Measurements from ENCODE around the gene CAV3. TPM values are rescaled to one million over a fixed set of nuclear protein-coding genes. Genes with fewer than 3 reads are reported as not detected.
A peak's percentile ranks its signal among the peaks of the same experiment; 100 is the strongest.
"Not testable (repeated sequence)": the region's sequence is repeated elsewhere in the genome, so short reads cannot be mapped to it uniquely, and the experiment has no call there.

The CAV3 gene
- total RNA-seq, 1 experiment from 2014 or later, result 0.24 TPM

GRCh38 chr3:8712045-8712907 is 21.3 kb upstream of the CAV3 start:
- intact Hi-C loops (cut with micrococcal nuclease; ENCODE audit: unreplicated experiment), result no loop called here
- no peak overlapping the region for H3K4me2 ChIP-seq

DNA sequence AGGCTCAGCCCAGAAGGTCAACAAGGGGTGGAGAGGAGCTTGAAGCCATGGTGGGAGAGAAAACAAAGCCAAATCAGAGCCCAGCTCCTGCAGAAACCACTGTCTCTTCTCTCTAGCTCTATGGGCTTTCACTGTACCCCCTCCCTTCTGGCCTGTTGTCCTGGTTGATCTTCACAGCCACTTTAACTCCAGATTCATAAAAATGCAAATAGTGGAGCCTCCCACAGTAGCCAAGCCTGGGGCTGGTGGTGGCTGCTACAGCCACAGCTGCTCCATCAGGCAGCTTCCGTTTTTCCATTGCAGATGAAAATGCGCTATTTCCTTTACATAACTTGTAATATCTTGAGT is 20.7 kb upstream of the CAV3 start:
- POLR2A ChIA-PET (ENCODE audit: unreplicated experiment), result no interaction called here
- intact Hi-C loops (cut with micrococcal nuclease; ENCODE audit: unreplicated experiment), result no loop called here
- no peak overlapping the region for H3K4me2 ChIP-seq

More at GRCh38 chr3:8712045-8712907, 21.3 kb upstream of the CAV3 start:
- H3K79me2 ChIP-seq (ENCODE audit: low read depth), result no peaks in the 10 kb centered on the region
- H3K4me3 ChIP-seq, result no peak overlapping the region
- ChIA-PET CTCF (no interaction called here), POLR2A (ENCODE audit: unreplicated experiment) (no interaction called here)
- BruUV-seq (replicated peaks), result no TSS peak
- H3K4me1 ChIP-seq (replicated peaks; ENCODE audit: insufficient read depth), result no peaks in the 10 kb centered on the region
- DNase-seq, result no peak
- H3K27me3 ChIP-seq (ENCODE audit: insufficient read depth, low read depth), result no peaks in the 10 kb centered on the region
- no peaks in the 10 kb centered on the region for H3K9me3 ChIP-seq (ENCODE audit: insufficient read depth, low read depth)
- H4K20me1 ChIP-seq (ENCODE audit: insufficient read depth), result no peaks in the 10 kb centered on the region
- no peaks in the 10 kb centered on the region for H3F3A ChIP-seq (ENCODE audit: insufficient read depth, low read depth)
- no peaks in the 10 kb centered on the region for H3K36me3 ChIP-seq (ENCODE audit: low read depth)
- no peak overlapping the region for H3K27ac ChIP-seq
- TF ChIP-seq, protein P1, sequence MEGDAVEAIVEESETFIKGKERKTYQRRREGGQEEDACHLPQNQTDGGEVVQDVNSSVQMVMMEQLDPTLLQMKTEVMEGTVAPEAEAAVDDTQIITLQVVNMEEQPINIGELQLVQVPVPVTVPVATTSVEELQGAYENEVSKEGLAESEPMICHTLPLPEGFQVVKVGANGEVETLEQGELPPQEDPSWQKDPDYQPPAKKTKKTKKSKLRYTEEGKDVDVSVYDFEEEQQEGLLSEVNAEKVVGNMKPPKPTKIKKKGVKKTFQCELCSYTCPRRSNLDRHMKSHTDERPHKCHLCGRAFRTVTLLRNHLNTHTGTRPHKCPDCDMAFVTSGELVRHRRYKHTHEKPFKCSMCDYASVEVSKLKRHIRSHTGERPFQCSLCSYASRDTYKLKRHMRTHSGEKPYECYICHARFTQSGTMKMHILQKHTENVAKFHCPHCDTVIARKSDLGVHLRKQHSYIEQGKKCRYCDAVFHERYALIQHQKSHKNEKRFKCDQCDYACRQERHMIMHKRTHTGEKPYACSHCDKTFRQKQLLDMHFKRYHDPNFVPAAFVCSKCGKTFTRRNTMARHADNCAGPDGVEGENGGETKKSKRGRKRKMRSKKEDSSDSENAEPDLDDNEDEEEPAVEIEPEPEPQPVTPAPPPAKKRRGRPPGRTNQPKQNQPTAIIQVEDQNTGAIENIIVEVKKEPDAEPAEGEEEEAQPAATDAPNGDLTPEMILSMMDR (conservative IDR thresholded peaks at IDR 0.05), result no peak
- TF ChIP-seq EZH2 (IDR thresholded peaks at IDR 0.05; ENCODE audit: low read depth), result no peak
- H2AFZ ChIP-seq, result no peak overlapping the region
- H3K9me2 ChIP-seq (ENCODE audit: insufficient read depth), result no peaks in the 10 kb centered on the region

DNA sequence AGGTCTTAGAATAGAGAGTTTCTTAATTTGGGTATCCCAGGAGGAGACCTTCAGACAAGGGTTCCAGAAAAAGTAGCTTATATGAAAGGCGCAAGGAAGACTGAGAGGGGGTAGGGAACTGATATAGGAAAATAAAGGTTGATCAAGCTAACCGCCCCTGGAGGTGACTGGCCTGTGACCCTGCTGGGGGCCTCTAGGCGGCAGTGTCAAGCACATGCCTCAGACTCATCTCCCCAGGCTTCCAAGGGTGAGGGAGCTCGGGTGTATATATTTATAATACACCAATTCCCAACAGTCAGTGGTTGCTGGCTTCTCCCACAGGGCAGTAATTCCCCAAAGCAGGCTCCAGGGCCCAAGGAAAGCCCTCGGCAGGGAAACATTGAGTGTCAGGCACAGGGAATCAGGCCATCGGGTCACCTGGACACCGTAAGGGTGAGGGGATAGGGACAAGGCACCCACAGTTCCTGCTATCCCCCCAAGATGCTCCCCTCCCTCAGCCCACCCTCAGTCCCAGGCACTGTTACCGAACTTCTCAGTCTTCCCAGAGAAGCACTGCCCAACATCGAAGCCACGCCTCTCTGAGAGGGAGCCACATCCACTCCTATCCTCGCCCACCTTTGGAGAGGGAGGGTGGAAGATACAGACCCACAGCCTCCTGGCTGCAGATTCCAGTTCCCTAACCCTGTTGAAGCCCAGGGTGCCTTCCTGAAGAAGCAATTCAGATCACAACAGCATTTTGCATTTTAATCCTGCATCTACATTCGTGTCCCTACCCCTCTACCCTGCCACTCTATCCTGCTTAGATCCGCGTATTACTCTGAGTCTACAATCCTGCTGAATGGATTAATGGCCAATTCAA is 19.5 kb upstream of the CAV3 start:
- no peak overlapping the region for H3K4me2 ChIP-seq
- H3K9me3 ChIP-seq (ENCODE audit: insufficient read depth, low read depth), result no peaks in the 10 kb centered on the region
- TF ChIP-seq EZH2 (IDR thresholded peaks at IDR 0.05; ENCODE audit: low read depth), result no peak
- TF ChIP-seq, protein P1 (conservative IDR thresholded peaks at IDR 0.05), result peak; percentile 40; the same call in 1 of the 2 replicates
- no peak overlapping the region for H3K27ac ChIP-seq
- ChIA-PET CTCF (no interaction called here), POLR2A (ENCODE audit: unreplicated experiment) (no interaction called here)
- no peaks in the 10 kb centered on the region for H3K27me3 ChIP-seq (ENCODE audit: insufficient read depth, low read depth)
- no peak for DNase-seq
- no peaks in the 10 kb centered on the region for H3K79me2 ChIP-seq (ENCODE audit: low read depth)
- H4K20me1 ChIP-seq (ENCODE audit: insufficient read depth), result no peaks in the 10 kb centered on the region
- intact Hi-C loops (cut with micrococcal nuclease; ENCODE audit: unreplicated experiment), result no loop called here
- BruUV-seq (replicated peaks), result no TSS peak
- no peak overlapping the region for H3K4me3 ChIP-seq
- no peaks in the 10 kb centered on the region for H3K4me1 ChIP-seq (replicated peaks; ENCODE audit: insufficient read depth)
- no peaks in the 10 kb centered on the region for H3F3A ChIP-seq (ENCODE audit: insufficient read depth, low read depth)
- no peak overlapping the region for H2AFZ ChIP-seq
- H3K36me3 ChIP-seq (ENCODE audit: low read depth), result no peaks in the 10 kb centered on the region
- no peaks in the 10 kb centered on the region for H3K9me2 ChIP-seq (ENCODE audit: insufficient read depth)

More for the DNA sequence above, 20.7 kb upstream of the CAV3 start:
- H3K9me2 ChIP-seq (ENCODE audit: insufficient read depth), result no peaks in the 10 kb centered on the region
- H3F3A ChIP-seq (ENCODE audit: insufficient read depth, low read depth), result no peaks in the 10 kb centered on the region
- CTCF ChIA-PET, result no interaction called here
- no peaks in the 10 kb centered on the region for H3K79me2 ChIP-seq (ENCODE audit: low read depth)
- no peaks in the 10 kb centered on the region for H3K27me3 ChIP-seq (ENCODE audit: insufficient read depth, low read depth)
- no TSS peak for BruUV-seq (replicated peaks)
- H4K20me1 ChIP-seq (ENCODE audit: insufficient read depth), result no peaks in the 10 kb centered on the region
- H3K4me3 ChIP-seq, result no peak overlapping the region
- no peaks in the 10 kb centered on the region for H3K4me1 ChIP-seq (replicated peaks; ENCODE audit: insufficient read depth)
- no peak for DNase-seq
- H3K27ac ChIP-seq, result no peak overlapping the region
- TF ChIP-seq, protein P1 (conservative IDR thresholded peaks at IDR 0.05), result no peak
- no peak for TF ChIP-seq EZH2 (IDR thresholded peaks at IDR 0.05; ENCODE audit: low read depth)
- H3K36me3 ChIP-seq (ENCODE audit: low read depth), result no peaks in the 10 kb centered on the region
- H2AFZ ChIP-seq, result no peak overlapping the region
- H3K9me3 ChIP-seq (ENCODE audit: insufficient read depth, low read depth), result no peaks in the 10 kb centered on the region

- DNase-seq; H3K4me3 ChIP-seq; H3K4me1 ChIP-seq (replicated peaks; ENCODE audit: insufficient read depth); H3K9me3 ChIP-seq (ENCODE audit: insufficient read depth, low read depth); H2AFZ ChIP-seq; H3K9me2 ChIP-seq (ENCODE audit: insufficient read depth); H3K36me3 ChIP-seq (ENCODE audit: low read depth); H3K79me2 ChIP-seq (ENCODE audit: low read depth); H3K4me2 ChIP-seq; H3K27me3 ChIP-seq (ENCODE audit: insufficient read depth, low read depth); BruUV-seq (replicated peaks); H3K27ac ChIP-seq; H4K20me1 ChIP-seq (ENCODE audit: insufficient read depth); intact Hi-C loops (cut with micrococcal nuclease; ENCODE audit: unreplicated experiment); H3F3A ChIP-seq (ENCODE audit: insufficient read depth, low read depth); POLR2A ChIA-PET (ENCODE audit: unreplicated experiment): not testable (repeated sequence)
- CTCF ChIA-PET, result interaction anchor here (0.7 kb wide), 1 partner anchor 42 kb away, joined by 3 read pairs; no protein-coding TSS in a partner anchor
Observed at GRCh38 chr3:8715757-8716156, 17.8 kb upstream of the CAV3 start.
